ENCODE results near the gene FYB2.

Gene FYB2

DNA sequence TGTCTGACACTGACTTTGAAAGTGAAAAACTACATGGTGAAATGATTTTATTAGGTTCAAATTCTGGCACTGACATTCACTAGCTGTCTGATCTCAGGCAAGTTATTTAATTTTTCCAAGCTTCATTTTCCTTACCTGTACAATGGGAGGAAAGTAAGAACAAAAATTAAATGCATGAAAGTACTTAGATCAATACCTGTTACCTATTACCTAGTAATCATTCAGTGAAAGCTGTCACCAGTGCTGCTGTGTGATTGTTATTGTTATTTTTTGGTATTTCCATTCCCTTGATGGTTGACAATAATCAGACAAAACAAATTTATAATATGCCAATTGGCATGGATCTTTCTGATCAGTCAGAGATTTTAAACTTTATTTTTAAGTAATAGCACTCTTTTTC, 37.0 kb upstream of the FYB2 start:
- Histone ChIP-seq H3F3A (ENCODE audit: insufficient read depth, low read length) (no peaks in the 10 kb centered on the region), H3K4me2 (ENCODE audit: low read depth, low read length) (no peak overlapping the region), H2AFZ (ENCODE audit: low read length) (no peak overlapping the region), H3K27ac (ENCODE audit: low read length) (no peak overlapping the region), H3K9me3 (replicated peaks; ENCODE audit: insufficient read depth, low read length) (no peaks in the 10 kb centered on the region), H3K36me3 (replicated peaks; ENCODE audit: insufficient read depth, low read length) (no peaks in the 10 kb centered on the region), H3K79me2 (ENCODE audit: low read length) (no peaks in the 10 kb centered on the region), H3K4me3 (ENCODE audit: low read length) (no peak overlapping the region), H3K9me2 (replicated peaks; ENCODE audit: insufficient read depth, low read length) (no peaks in the 10 kb centered on the region), H4K20me1 (ENCODE audit: insufficient read depth, low read length) (no peaks in the 10 kb centered on the region), H3K27me3 (replicated peaks; ENCODE audit: insufficient read depth, low read length) (no peaks in the 10 kb centered on the region), H3K9ac (ENCODE audit: low read length) (no peak overlapping the region), H3K4me1 (ENCODE audit: low read length) (no peaks in the 10 kb centered on the region)
- DNase-seq = no peak
- TF ChIP-seq, protein P1, sequence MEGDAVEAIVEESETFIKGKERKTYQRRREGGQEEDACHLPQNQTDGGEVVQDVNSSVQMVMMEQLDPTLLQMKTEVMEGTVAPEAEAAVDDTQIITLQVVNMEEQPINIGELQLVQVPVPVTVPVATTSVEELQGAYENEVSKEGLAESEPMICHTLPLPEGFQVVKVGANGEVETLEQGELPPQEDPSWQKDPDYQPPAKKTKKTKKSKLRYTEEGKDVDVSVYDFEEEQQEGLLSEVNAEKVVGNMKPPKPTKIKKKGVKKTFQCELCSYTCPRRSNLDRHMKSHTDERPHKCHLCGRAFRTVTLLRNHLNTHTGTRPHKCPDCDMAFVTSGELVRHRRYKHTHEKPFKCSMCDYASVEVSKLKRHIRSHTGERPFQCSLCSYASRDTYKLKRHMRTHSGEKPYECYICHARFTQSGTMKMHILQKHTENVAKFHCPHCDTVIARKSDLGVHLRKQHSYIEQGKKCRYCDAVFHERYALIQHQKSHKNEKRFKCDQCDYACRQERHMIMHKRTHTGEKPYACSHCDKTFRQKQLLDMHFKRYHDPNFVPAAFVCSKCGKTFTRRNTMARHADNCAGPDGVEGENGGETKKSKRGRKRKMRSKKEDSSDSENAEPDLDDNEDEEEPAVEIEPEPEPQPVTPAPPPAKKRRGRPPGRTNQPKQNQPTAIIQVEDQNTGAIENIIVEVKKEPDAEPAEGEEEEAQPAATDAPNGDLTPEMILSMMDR (IDR thresholded peaks at IDR 0.05; ENCODE audit: low read length) = no peak
- TF ChIP-seq EZH2 (optimal IDR thresholded peaks at IDR 0.05; ENCODE audit: low read depth, low read length) (no peak), EZH2phosphoT487 (IDR thresholded peaks at IDR 0.05; ENCODE audit: low read length) (no peak)

DNA sequence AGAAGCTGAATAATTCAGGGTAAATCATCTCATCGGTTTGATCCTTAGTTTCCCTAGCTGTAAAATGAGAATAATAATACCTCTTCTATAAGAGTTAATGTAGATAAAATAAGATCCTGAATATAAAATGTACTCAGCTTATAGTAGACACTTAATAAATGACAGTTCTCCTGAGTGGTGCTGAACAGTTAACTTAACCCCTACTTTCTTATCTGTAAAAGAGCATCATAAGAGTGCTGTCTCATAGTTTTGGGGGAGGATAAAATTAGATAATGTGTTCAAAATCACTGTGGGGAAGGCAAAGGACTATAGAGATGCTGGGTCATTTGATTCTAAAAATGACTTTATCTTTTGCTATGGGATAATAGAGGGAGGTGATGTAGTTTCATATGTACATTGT, 36.0 kb upstream of the FYB2 start:
- no peaks in the 10 kb centered on the region for H3F3A ChIP-seq (ENCODE audit: insufficient read depth, low read length)
- no peaks in the 10 kb centered on the region for H3K9me3 ChIP-seq (replicated peaks; ENCODE audit: insufficient read depth, low read length)
- TF ChIP-seq EZH2 (optimal IDR thresholded peaks at IDR 0.05; ENCODE audit: low read depth, low read length) (no peak), EZH2phosphoT487 (IDR thresholded peaks at IDR 0.05; ENCODE audit: low read length) (no peak)
- TF ChIP-seq, protein P1 (IDR thresholded peaks at IDR 0.05; ENCODE audit: low read length) = no peak
- no peaks in the 10 kb centered on the region for H3K79me2 ChIP-seq (ENCODE audit: low read length)
- H3K27me3 ChIP-seq (replicated peaks; ENCODE audit: insufficient read depth, low read length) = no peaks in the 10 kb centered on the region
- no peaks in the 10 kb centered on the region for H3K9me2 ChIP-seq (replicated peaks; ENCODE audit: insufficient read depth, low read length)
- no peaks in the 10 kb centered on the region for H3K36me3 ChIP-seq (replicated peaks; ENCODE audit: insufficient read depth, low read length)
- H3K4me3 ChIP-seq (ENCODE audit: low read length) = no peak overlapping the region
- H3K27ac ChIP-seq (ENCODE audit: low read length) = no peak overlapping the region
- no peak for DNase-seq
- no peaks in the 10 kb centered on the region for H4K20me1 ChIP-seq (ENCODE audit: insufficient read depth, low read length)
- no peak overlapping the region for H2AFZ ChIP-seq (ENCODE audit: low read length)
- H3K9ac ChIP-seq (ENCODE audit: low read length) = no peak overlapping the region
- no peak overlapping the region for H3K4me2 ChIP-seq (ENCODE audit: low read depth, low read length)
- no peaks in the 10 kb centered on the region for H3K4me1 ChIP-seq (ENCODE audit: low read length)

DNA sequence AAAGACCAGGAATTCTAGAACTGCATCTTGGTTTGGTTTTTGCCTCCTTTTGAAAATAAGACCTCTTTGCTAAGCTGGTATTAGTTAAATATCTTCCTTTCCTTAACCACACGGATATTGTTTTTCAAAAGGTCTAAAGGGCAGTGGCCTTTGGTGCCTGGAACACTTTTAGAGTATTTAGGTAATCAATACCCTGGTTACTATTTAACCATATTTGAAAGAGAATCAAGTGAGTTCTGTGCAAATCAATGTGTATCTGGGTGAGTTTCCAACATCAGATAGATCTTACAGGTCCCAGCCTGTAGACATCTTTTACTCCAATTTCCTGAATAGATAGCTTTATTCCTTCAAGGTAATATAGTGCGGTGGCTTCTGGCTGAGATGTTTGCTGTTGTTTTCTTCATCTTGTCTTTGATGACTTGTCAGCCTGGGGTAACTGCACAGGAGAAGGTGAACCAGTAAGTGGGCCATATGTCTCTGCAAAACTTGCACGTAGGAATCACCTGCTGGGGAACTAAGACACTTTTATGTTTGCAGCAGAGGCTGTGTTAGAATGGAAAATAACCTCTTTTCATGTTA, 35.4 kb upstream of the FYB2 start, which contains the start of gene C8A:
C8A (plus strand) TSS at position 277 of the 579 bp plus-strand sequence; CDS start at position 382, 105 bp downstream.
- H3F3A ChIP-seq (ENCODE audit: insufficient read depth, low read length) = no peaks in the 10 kb centered on the region
- H3K27me3 ChIP-seq (replicated peaks; ENCODE audit: insufficient read depth, low read length) = no peaks in the 10 kb centered on the region
- TF ChIP-seq EZH2phosphoT487 (IDR thresholded peaks at IDR 0.05; ENCODE audit: low read length) = no peak
- TF ChIP-seq EZH2 (optimal IDR thresholded peaks at IDR 0.05; ENCODE audit: low read depth, low read length) = no peak
- TF ChIP-seq, protein P1 (IDR thresholded peaks at IDR 0.05; ENCODE audit: low read length) = no peak
- H3K4me1 ChIP-seq (ENCODE audit: low read length) = no peaks in the 10 kb centered on the region
- no peaks in the 10 kb centered on the region for H3K36me3 ChIP-seq (replicated peaks; ENCODE audit: insufficient read depth, low read length)
- no peaks in the 10 kb centered on the region for H3K9me2 ChIP-seq (replicated peaks; ENCODE audit: insufficient read depth, low read length)
- H4K20me1 ChIP-seq (ENCODE audit: insufficient read depth, low read length) = no peaks in the 10 kb centered on the region
- no peaks in the 10 kb centered on the region for H3K79me2 ChIP-seq (ENCODE audit: low read length)
- no peak within 1 kb of the TSS for H3K4me2 ChIP-seq (ENCODE audit: low read depth, low read length)
- no peak within 1 kb of the TSS for H2AFZ ChIP-seq (ENCODE audit: low read length)
- no peak within 1 kb of the TSS for H3K9ac ChIP-seq (ENCODE audit: low read length)
- no peak for DNase-seq
- no peak within 1 kb of the TSS for H3K27ac ChIP-seq (ENCODE audit: low read length)
- no peak within 1 kb of the TSS for H3K4me3 ChIP-seq (ENCODE audit: low read length)
- H3K9me3 ChIP-seq (replicated peaks; ENCODE audit: insufficient read depth, low read length) = no peaks in the 10 kb centered on the region

All from MM.1S (cell line).